Measurements from ENCODE around the gene C19orf67.

- TF ChIP-seq CTCF (IDR thresholded peaks at IDR 0.05) (no peak), POLR2A (IDR thresholded peaks at IDR 0.05) (no peak), POLR2AphosphoS5 (IDR thresholded peaks at IDR 0.05) (no peak)
These were observed 24.4 kb downstream of the C19orf67 start for GRCh38 chr19:14061081-14061749.
